NCI-H2029 (cell line): ENCODE data around the gene SPG7.

Source experiments
- DNase-seq: peaks from one replicate; lab custom pipeline; 2025; lab: John Stamatoyannopoulos, UW

SPG7 gene

GRCh38 chr16:89485701-89486246 lies 22.4 kb upstream of the SPG7 start:
- no peak for DNase-seq

DNA sequence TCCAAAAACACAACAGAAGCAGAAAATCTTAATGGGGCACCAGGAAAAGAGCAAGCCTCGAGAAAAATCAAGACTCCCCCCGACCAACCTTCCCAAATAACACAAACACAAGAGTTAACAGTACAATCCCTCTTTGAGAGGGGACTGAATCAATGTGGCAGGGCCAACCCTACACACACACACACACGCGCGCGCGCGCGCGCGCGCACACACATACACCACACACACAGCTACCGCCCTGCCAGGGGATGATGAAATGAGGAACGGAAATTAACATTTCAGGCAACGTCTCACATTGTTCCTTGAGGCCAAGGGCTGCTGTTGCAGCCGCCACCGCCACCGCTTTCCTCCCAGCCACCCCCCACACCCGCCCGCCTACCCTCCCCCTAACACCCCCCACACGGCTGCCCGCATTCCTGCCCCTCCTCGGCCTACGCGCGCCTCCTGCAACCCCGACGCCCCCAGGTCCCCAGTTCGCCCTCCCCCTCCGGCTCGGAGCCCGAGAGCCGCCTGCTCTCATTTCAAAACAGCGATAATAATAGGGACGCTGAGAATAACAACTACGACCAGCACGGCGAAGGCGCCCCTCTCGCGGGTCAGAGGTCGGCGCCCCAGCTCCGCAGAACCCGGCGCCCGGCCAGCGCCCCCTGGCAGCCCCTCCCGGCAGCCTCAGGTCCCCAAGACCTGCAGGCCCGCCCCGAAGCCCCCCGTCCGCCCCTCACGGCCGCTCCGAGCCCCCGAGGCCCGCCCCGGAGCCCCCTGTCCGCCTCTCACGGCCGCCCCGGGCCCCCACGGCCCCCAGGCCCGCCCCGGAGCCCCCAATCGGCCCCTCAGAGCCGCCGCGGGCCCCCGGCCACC lies 18.9 kb upstream of the SPG7 start:
- peak; percentile 66 for DNase-seq

GRCh38 chr16:89489898-89490438 lies 18.2 kb upstream of the SPG7 start:
- no peak for DNase-seq

GRCh38 chr16:89490439-89491237 lies 17.6 kb upstream of the SPG7 start, which contains the start of gene ANKRD11:
TSS of gene ANKRD11 (minus strand) at chr16:89490561. CDS start at chr16:89317019, 173,542 bp downstream.
- DNase-seq: peak; percentile 95

GRCh38 chr16:89491238-89491869 lies 16.8 kb upstream of the SPG7 start:
- DNase-seq: no peak

DNA sequence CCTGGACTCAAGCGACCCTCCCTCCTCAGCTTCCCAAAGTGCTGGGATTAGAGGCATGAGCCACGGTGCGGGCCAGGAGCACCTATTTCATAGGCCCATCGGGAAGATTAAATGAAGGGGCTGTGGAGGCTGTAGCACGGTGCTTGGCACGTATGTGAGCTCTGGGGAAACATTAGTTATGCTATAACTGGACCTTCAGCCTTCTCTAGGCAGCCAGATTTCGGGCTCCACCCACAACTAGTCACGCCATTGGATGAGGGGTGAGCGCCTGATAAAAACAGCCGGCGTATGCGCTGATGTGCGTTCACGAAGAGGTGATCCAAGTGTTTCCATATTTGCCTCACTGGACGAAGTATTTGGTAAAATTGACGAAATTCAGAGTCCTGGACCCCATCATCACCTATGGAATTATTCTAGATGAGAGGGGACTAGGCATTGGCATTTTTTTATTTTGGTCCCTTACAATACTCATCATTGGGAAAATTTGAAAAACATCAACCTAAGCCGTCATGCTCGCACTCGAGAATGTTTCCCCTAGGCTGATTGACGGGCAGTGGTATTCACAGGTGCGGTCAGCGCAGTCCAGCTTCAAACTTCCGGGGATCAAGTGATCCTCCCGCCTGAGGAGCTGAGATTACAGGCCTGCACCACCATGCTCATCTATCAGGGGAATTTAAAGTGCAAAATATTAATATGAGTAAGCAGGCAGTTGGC lies 16.1 kb upstream of the SPG7 start:
- DNase-seq: no peak

DNA sequence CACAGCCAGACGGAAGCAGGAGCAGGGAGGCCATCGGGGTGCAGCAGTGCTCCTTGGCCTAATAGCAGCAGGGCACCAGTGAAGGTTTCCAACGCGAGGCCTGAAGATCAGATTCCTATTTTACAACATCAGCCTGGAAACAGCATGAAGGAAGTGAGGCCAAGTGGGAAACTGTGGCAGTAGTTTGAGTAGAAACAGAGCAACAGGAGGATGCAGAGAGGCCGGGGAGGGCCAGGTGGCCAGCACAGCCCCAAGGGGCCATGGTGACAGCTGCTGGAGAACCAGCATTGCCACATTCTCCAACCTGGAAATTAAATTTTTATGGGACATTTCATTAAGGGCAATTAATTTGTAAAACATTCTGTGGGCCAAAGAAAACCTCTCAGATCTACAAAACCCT lies 14.4 kb upstream of the SPG7 start:
- DNase-seq: no peak

- no peak for DNase-seq
Measured at GRCh38 chr16:89495121-89495520, 13.1 kb upstream of the SPG7 start.

DNA sequence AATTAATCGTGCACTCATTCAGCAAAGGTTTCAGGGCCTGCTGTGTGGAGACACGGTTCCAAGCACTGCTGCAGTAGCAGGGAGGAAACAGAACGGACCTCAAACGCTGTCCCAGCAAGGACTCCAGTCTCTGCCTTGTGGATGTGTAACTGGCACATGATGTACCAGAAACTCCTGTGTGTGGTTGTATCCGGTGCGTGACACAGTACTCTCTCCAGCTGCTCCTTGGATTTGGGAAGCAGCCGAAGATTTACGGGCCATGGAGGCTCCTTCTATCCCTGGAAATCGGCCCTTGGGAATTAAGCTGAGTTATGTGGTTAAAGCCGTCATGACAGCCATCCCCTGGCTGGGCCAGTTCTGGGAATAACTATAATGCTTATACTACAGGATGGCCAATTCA lies 9.4 kb upstream of the SPG7 start:
- no peak for DNase-seq

DNA sequence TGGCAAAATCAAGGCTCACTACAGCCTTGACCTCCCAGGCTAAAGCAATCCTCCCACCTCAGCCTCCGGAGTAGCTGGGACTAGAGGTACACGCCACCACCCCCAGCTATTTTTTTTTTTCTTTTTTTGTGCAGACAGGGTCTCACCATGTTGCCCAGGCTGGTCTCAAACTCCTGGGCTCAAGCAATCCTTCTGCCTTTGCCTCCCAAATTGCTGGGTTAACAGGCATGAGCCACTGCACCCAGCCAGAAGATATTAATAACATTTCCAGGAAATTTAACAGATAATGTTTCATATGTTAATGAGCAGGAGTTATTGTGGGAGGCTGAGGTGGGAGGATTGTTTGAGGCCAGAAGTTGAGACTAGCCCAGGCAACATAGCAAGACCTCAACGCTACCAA lies 8.4 kb upstream of the SPG7 start:
- no peak for DNase-seq

DNA sequence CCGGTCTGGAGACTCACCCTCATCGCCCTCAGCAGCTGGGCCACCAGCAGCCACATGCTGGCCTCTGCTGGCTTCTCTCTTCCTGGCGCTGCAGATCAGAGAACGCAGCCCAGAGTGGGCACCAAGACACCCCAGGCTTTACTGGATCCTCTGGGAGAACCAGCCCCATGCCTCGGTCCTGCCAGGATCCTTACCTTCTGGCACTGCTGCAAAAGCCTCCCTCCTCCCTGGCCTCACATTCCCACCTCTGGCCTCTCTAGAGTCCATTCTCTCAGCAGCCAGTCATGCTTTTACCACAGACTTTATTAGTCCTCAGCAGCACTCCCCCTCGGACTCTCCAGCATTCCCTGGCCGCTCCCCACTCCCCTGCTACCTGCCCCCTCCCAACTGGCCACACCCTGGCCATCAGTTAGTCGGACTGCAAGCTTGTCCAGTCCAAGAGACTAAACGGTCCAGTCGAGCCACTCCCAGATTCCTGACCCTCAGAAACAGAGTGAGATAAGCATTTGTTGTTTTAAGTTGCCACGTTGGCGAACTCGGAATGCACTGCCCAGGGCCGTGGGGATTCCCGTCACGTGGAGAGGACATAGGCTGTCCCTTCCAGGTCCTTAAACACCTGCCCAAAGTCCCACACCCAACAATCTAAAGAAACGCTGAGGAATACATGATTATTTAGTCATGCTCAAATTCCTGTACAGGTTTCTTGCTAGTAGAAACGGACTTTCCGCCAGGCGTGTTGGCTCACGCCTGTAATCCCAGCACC lies 5.9 kb upstream of the SPG7 start:
- DNase-seq: no peak

GRCh38 chr16:89504091-89504490 lies 4.1 kb upstream of the SPG7 start:
- no peak for DNase-seq

- DNase-seq: peak; percentile 32
Measured at GRCh38 chr16:89505204-89506112, 2.7 kb upstream of the SPG7 start.

GRCh38 chr16:89506113-89506504 lies 2.1 kb upstream of the SPG7 start:
- DNase-seq: no peak

GRCh38 chr16:89506791-89507191 lies 1.4 kb upstream of the SPG7 start:
- no peak for DNase-seq

- no peak for DNase-seq
Measured at GRCh38 chr16:89507214-89507833, 879 bp upstream of the SPG7 start.

GRCh38 chr16:89510526-89510925 lies 2.3 kb downstream of the SPG7 start:
- DNase-seq: no peak

- no peak for DNase-seq
Measured at GRCh38 chr16:89511374-89511773, 3.2 kb downstream of the SPG7 start.

DNA sequence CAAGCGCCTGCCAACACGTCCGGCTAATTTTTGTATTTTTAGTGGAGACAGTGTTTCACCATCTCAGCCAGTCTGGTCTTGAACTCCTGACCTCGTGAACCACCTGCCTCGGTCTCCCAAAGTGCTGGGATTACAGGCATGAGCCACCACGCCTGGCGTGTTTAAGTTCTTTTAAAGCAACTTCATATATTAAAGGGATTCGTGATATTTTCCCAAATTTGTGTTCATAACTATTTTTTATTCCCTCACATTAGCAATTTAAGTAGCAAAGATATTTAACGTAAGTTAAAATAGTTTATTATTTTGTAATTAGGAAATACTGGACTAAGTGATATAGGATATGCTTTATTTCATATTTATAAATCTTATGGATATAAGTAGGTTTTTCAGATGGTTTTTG lies 4.2 kb downstream of the SPG7 start:
- DNase-seq: no peak
